GM18507 (cell line): ENCODE measurements around the gene FAM72A.
"Not testable (repeated sequence)": the region's sequence is repeated elsewhere in the genome, so short reads cannot be mapped to it uniquely, and the experiment has no call there.

Experiments used
- DNase-seq: peaks from one replicate; pipeline ENCODE4 v3.0.0; 2011; ENCODE audit warnings: low read depth; ENCODE audit not compliant: insufficient read length; ENCODE audit errors: extremely low spot score
- FAIRE-seq: peaks from 2 replicates; lab custom pipeline; 2011; peaks lifted over from hg19 to GRCh38; lab: Jason Lieb, UNC

FAM72A gene

GRCh38 chr1:206175459-206176113 is 27.1 kb downstream of the FAM72A start:
- FAIRE-seq, DNase-seq: not testable (repeated sequence)

DNA sequence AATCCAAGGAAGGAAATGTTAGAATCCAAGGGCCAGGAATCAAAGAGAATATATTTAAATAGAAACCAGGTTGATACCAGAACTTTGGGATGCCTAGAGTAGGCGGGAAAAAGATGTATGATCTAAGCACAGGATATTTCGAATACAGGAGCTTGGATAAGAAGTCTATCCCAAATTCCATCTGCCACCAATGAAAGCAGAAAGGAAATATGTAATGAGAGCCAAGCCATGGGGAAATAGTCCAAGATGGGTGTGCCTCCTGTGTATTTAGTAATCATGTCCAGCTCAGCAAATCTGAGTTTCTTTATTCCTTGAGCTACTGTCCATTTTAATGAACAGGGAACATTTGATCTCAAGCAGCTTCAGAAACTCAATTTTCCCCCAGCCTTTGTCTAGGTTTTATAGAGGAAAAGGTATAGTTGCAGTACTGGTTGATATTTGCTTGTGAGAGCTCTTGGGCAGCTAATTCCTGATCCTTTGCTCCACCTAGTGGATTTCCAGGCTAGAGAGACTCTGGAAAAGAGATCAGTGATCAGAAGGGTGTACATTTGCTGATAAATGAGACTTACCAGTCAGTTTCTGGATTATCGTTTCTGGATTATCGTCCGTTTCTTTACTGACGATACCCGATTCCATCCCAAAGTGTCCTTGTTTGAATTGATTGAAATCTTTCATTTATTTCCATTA is 28.3 kb downstream of the FAM72A start:
- DNase-seq, FAIRE-seq: not testable (repeated sequence)

DNA sequence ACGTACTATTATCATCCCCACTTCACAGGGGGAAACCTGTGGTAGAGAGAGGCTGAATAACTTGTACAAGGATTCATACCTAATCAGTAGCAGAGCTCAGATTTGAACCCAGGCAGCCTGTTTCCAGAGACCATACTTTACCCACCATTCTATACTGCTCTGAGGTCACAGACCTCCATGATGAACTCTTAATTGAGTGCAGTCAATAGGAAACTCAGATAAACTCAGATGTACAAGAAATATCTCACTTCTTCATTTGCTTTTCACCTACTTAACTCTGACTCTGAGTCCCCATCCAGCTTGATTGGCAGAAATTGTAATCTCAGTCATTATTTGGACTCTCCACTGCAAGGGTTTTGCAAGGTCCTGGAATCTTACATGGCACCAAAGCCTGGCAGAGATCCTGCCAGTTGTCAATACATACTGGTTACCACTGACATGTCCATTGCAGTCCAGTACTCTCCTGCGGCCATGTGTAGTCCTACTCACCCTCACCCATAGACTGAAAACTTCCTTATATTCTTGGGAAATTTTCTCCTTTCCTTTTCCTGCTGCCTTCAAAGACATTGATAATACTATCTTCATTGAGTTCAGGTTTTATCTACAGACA is 29.4 kb downstream of the FAM72A start:
- DNase-seq: not testable (repeated sequence)

DNA sequence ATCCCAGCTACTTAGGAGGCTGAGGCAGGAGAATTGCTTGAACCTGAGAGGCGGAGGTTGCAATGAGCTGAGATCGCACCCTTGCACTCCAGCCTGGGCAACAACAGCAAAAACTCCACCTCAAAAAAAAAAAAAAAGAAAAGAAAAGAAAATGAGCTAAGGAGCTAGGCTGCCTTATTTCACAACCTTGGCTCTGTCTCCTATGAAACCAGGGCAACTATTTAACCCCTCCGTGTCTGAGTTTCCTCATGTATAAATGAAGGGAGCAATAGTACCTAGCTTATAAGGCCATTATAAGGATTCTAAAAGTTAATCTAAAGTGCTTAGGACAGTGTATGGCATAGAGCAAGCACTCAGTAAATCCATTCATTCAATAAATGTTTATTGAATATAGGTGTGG is 32.8 kb downstream of the FAM72A start:
- DNase-seq, FAIRE-seq: not testable (repeated sequence)

More for the DNA sequence above, 29.4 kb downstream of the FAM72A start:
- not testable (repeated sequence) for FAIRE-seq

- DNase-seq, FAIRE-seq: not testable (repeated sequence)
These were observed 35.1 kb downstream of the FAM72A start for GRCh38 chr1:206167350-206168029.

- DNase-seq: no peak
- FAIRE-seq: no peak
These were observed 56.8 kb downstream of the FAM72A start for GRCh38 chr1:206145771-206146290.

DNA sequence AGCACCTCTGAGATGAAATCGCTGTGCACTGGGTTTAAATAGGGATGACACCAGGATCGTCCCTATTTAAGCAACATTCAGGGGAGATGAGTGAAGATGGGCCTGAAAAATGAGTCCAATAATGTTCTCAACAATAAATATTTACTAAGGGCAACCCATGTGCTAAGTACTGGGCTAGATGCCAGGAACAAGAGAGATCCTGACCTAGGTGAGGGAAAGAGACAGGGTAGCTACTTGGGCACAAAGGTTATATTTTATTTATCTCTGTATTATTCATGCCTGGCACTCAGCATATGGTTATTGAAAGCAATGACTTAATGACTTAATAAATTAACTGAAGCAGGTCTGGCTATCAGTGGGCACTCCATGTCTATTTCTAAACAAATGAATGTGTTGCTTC is 58.0 kb downstream of the FAM72A start:
- DNase-seq (no peak), FAIRE-seq (no peak)

DNA sequence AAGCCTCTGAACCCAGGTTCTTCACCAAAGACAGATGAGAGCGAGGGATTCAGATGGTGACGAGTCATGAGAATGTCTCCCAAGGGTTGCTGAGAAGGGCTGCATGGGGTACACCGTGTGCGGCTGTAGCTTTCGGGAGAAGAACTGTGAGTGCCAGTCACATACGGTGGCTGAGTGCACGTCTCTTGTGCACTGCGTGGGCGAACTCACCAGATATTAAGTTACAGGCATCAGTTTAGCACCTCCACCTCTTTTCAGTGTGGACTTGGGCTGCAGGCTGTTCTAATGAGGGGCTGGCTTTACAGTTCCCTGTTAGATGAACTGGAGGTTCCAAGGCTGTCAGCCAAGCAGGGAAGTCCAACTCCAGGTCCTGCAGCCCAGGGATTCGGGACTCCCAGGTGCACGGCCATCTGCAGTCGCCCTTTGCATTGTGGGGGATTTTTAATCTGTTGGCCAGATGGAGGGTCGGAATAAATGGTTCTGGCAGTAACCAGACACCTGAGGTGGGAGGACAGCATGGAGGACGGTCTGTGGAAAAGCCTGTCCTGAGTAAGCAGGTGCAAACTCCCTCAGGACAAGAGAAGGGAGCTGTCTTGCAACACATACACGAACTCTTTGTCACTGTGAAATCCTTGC is 59.0 kb downstream of the FAM72A start:
- DNase-seq (no peak), FAIRE-seq (no peak)

GRCh38 chr1:206142770-206143169 is 59.9 kb downstream of the FAM72A start:
- FAIRE-seq (no peak), DNase-seq (no peak)

DNA sequence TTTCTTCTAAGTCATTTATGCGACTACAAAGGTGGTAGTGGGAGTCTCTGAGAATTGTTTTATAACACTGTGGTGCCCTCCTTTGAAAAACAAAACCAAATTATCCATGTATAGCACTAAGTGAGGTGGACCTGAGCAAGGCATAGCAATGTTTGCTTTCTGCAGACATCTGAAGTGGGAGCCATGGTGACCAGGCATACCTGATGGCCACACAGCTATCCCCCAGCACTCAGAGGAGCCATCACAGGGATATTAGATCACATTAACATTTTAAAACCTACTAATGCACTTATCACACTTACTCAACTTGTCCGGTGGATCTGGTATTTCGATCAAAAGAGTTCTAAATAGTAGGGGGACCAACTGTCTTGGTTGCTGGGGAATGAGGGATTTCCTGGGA is 60.6 kb downstream of the FAM72A start:
- DNase-seq (no peak), FAIRE-seq (no peak)

- no peak for FAIRE-seq
These were observed 66.4 kb downstream of the FAM72A start for GRCh38 chr1:206136241-206136640.

More at GRCh38 chr1:206136241-206136640, 66.4 kb downstream of the FAM72A start:
- no peak for DNase-seq
